ENCODE data around the gene RNF2.

DNA sequence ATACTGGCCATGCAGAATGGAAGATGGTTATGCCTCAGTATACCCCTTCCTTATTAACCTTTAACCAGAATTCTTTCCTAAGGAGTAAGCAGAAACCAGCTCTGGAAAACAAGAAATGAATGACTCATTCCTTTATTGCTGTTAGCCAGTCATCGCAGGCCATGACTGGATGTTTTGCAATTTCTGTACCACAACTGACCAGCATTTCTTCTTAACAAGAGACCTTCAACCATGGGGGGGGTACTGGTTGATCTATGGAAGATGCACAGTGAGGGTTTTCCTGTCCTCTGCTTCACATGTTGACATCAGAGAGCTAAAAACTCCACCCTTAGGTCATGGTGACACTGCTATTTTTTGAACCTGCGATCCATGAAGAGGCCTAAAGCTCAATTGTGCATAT, 28.0 kb upstream of the RNF2 start:
- TF ChIP-seq, protein P1, sequence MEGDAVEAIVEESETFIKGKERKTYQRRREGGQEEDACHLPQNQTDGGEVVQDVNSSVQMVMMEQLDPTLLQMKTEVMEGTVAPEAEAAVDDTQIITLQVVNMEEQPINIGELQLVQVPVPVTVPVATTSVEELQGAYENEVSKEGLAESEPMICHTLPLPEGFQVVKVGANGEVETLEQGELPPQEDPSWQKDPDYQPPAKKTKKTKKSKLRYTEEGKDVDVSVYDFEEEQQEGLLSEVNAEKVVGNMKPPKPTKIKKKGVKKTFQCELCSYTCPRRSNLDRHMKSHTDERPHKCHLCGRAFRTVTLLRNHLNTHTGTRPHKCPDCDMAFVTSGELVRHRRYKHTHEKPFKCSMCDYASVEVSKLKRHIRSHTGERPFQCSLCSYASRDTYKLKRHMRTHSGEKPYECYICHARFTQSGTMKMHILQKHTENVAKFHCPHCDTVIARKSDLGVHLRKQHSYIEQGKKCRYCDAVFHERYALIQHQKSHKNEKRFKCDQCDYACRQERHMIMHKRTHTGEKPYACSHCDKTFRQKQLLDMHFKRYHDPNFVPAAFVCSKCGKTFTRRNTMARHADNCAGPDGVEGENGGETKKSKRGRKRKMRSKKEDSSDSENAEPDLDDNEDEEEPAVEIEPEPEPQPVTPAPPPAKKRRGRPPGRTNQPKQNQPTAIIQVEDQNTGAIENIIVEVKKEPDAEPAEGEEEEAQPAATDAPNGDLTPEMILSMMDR (IDR thresholded peaks at IDR 0.05; ENCODE audit: insufficient read depth, low read length) = no peak
- TF ChIP-seq, protein P2, sequence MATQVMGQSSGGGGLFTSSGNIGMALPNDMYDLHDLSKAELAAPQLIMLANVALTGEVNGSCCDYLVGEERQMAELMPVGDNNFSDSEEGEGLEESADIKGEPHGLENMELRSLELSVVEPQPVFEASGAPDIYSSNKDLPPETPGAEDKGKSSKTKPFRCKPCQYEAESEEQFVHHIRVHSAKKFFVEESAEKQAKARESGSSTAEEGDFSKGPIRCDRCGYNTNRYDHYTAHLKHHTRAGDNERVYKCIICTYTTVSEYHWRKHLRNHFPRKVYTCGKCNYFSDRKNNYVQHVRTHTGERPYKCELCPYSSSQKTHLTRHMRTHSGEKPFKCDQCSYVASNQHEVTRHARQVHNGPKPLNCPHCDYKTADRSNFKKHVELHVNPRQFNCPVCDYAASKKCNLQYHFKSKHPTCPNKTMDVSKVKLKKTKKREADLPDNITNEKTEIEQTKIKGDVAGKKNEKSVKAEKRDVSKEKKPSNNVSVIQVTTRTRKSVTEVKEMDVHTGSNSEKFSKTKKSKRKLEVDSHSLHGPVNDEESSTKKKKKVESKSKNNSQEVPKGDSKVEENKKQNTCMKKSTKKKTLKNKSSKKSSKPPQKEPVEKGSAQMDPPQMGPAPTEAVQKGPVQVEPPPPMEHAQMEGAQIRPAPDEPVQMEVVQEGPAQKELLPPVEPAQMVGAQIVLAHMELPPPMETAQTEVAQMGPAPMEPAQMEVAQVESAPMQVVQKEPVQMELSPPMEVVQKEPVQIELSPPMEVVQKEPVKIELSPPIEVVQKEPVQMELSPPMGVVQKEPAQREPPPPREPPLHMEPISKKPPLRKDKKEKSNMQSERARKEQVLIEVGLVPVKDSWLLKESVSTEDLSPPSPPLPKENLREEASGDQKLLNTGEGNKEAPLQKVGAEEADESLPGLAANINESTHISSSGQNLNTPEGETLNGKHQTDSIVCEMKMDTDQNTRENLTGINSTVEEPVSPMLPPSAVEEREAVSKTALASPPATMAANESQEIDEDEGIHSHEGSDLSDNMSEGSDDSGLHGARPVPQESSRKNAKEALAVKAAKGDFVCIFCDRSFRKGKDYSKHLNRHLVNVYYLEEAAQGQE (IDR thresholded peaks at IDR 0.05; ENCODE audit: insufficient replicate concordance, low read depth) = no peak
- no peak for TF ChIP-seq POLR2AphosphoS5 (IDR thresholded peaks at IDR 0.05; ENCODE audit: low read depth)
- TF ChIP-seq GABPA (IDR thresholded peaks at IDR 0.05; ENCODE audit: low read depth) = no peak
